ENCODE data around the gene WDR87. TPM values are rescaled to one million over a fixed set of nuclear protein-coding genes. Genes with fewer than 3 reads are reported as not detected.

WDR87 gene
- total and polyA plus RNA-seq, 2 of the 8 experiments (the other 6 are each of a cell fraction or from before 2014, with no cell fraction given), result not detected

DNA sequence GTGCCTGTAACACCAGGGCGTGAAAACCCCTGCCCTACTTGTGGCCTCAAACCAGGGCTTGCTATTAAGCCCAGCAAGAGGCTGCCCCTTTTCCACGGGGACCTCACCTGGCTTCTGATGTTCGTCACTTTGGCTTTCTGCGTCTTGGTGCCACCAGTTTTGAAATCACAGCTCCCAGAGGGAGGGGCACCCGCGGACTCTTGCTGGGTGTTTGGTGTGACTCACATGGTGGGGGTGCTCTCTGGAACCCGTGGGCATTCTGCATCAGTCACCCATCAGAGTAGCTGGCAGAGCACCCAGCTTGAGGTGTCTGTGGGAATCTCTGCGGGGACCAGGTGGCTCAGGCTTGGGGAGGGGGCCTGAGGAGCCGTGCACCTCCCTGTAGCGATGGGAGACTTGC is 19.9 kb upstream of the WDR87 start:
- Histone ChIP-seq H4K20me1 (replicated peaks in 1 of 2; ENCODE audit: control insufficient read depth in 1 of 2, insufficient read depth in 2 of 2, low read length in 2 of 2) (peaks cover 0 to 4% of the 10 kb centered on the region in 2 experiments), H4K91ac (replicated peaks; ENCODE audit: insufficient read length, low read length) (no peak overlapping the region), H2BK12ac (ENCODE audit: low read depth, low read length) (no peak overlapping the region), H3K79me2 (ENCODE audit: control insufficient read depth in 1 of 2, insufficient read depth in 2 of 2, low read length in 2 of 2) (peaks cover 0 to 63% of the 10 kb centered on the region in 2 experiments; a peak in 3 of 4 replicates), H2AK5ac (ENCODE audit: low read depth, low read length) (0 out of 2 replicates have a peak overlapping the region, but pooled peaks have one; percentile 1), H3K36me3 (ENCODE audit: control insufficient read depth in 2 of 4, insufficient read depth in 4 of 4, low read length in 3 of 4) (no peaks in the 10 kb centered on the region), H2AFZ (ENCODE audit: low read length) (no peak overlapping the region), H3K9me3 (ENCODE audit: insufficient read depth in 2 of 2, low read depth in 1 of 2, low read length in 1 of 2) (no peaks in the 10 kb centered on the region), H2BK15ac (ENCODE audit: low read length) (no peak overlapping the region), H3K56ac (replicated peaks; ENCODE audit: insufficient read length, low read depth, low read length) (no peak overlapping the region), H3K79me1 (ENCODE audit: low read depth, low read length) (peaks cover 23% of the 10 kb centered on the region), H4K8ac (ENCODE audit: extremely low read depth, insufficient read depth, low read length) (peak overlapping the region; percentile 64; the same call in 1 of the 2 replicates), H3K9ac (replicated peaks in 1 of 4; ENCODE audit: extremely low read depth in 1 of 4, low read depth in 3 of 4, low read length in 3 of 4) (no peak overlapping the region), H3K4ac (replicated peaks; ENCODE audit: insufficient read length, low read depth, low read length) (no peak overlapping the region), H3K4me2 (ENCODE audit: insufficient read depth in 1 of 2, low read depth in 2 of 2, low read length in 2 of 2) (no peak overlapping the region), H3K4me1 (replicated peaks in 1 of 4; ENCODE audit: control insufficient read depth in 3 of 4, insufficient read depth in 4 of 4, low read length in 3 of 4) (peaks cover 11 to 25% (median 16%) of the 10 kb centered on the region in 4 experiments), H2BK120ac (replicated peaks; ENCODE audit: low read depth, low read length) (no peak overlapping the region), H3K18ac (ENCODE audit: extremely low read depth, low read length) (0 out of 2 replicates have a peak overlapping the region, but pooled peaks have one; percentile 3), H3K27me3 (replicated peaks in 1 of 4; ENCODE audit: control insufficient read depth in 3 of 4, extremely low read depth in 1 of 4, insufficient read depth in 3 of 4, low read length in 3 of 4) (no peaks in the 10 kb centered on the region), H4K5ac (ENCODE audit: insufficient read length, low read depth, low read length) (no peak overlapping the region), H3K14ac (ENCODE audit: insufficient read length) (no peak overlapping the region), H2BK20ac (ENCODE audit: low read length) (peak overlapping the region; percentile 53; the same call in 1 of the 2 replicates), H3K23me2 (ENCODE audit: low read depth, low read length) (peaks cover 3% of the 10 kb centered on the region; the same call in 1 of the 2 replicates), H3K4me3 (ENCODE audit: extremely low read depth in 1 of 4, insufficient read depth in 2 of 4, low read depth in 3 of 4, low read length in 4 of 4) (no peak overlapping the region), H3K27ac (ENCODE audit: low read depth, low read length) (no peak overlapping the region), H2BK5ac (ENCODE audit: low read depth, low read length) (no peak overlapping the region; the same call in 1 of the 2 replicates), H3K23ac (ENCODE audit: insufficient read length) (no peak overlapping the region)
- 83% methylated on average over 8 of the region's 10 CpGs; no CpG with 5 or more reads in 1 of the 2 experiments for WGBS, 2 experiments (ENCODE audit: extremely low coverage in 1 of 2, insufficient coverage in 1 of 2, insufficient read length in 1 of 2, insufficient replicate concordance in 2 of 2, low coverage in 1 of 2, low lambda C conversion rate in 2 of 2, missing lambda C conversion rate in 1 of 2)
- CTCF ChIA-PET (ENCODE audit: partially characterized antibody), result interaction anchor here (1.1 to 4.1 kb wide), 4 partner anchors 16 to 73 kb away, joined by 3 to 11 read pairs (median 4); no protein-coding TSS in a partner anchor
- no peak for DNase-seq (ENCODE audit: low read depth in 1 of 2, low spot score in 2 of 2)
- POLR2A ChIA-PET (ENCODE audit: partially characterized antibody), result interaction anchor here (0.6 to 1.2 kb wide), 5 partner anchors 9 to 63 kb away, joined by 3 to 5 read pairs (median 3); no protein-coding TSS in a partner anchor
- FAIRE-seq, result no peak
- TF ChIP-seq TAF7 (optimal IDR thresholded peaks at IDR 0.05; ENCODE audit: borderline replicate concordance, low read depth, low read length) (no peak), NANOG (IDR thresholded peaks at IDR 0.05; ENCODE audit: insufficient read depth, low read depth, low read length, poor library complexity, severe bottlenecking) (no peak), SRF (IDR thresholded peaks at IDR 0.05; ENCODE audit: low read depth, low read length) (no peak), CREB1 (IDR thresholded peaks at IDR 0.05) (no peak), GABPA (IDR thresholded peaks at IDR 0.05; ENCODE audit: borderline replicate concordance, insufficient read depth, low read length) (no peak), TEAD4 (IDR thresholded peaks at IDR 0.05; ENCODE audit: low read depth, low read length) (no peak), CTBP2 (IDR thresholded peaks at IDR 0.05; ENCODE audit: borderline replicate concordance, insufficient read depth, insufficient read length, low read length) (no peak), YY1 (IDR thresholded peaks at IDR 0.05; ENCODE audit: low read depth, low read length) (no peak), SIX5 (IDR thresholded peaks at IDR 0.05; ENCODE audit: low read depth, low read length) (no peak), PHF8 (conservative IDR thresholded peaks at IDR 0.05; ENCODE audit: low read depth, low read length) (no peak), RBBP5 (IDR thresholded peaks at IDR 0.05; ENCODE audit: borderline replicate concordance, low read depth, low read length) (no peak), SAP30 (IDR thresholded peaks at IDR 0.05; ENCODE audit: insufficient read depth, insufficient replicate concordance, low read length) (no peak), NRF1 (IDR thresholded peaks at IDR 0.05; ENCODE audit: low read depth, low read length) (no peak), ZNF274 (IDR thresholded peaks at IDR 0.05; ENCODE audit: borderline replicate concordance, extremely low read depth, low read length) (no peak)

All from H1 (cell line).